Measurements from ENCODE around the gene DHRS2. TPM values are rescaled to one million over a fixed set of nuclear protein-coding genes. Genes with fewer than 3 reads are reported as not detected.
"Not testable (repeated sequence)": the region's sequence is repeated elsewhere in the genome, so short reads cannot be mapped to it uniquely, and the experiment has no call there.

Gene DHRS2
- total and polyA plus RNA-seq, 9 donors = 0.05 to 0.23 (median 0.09) TPM; not detected in 2

GRCh38 chr14:23602181-23603095, 33.7 kb upstream of the DHRS2 start:
- 73% methylated on average over 9 of the region's 12 CpGs for WGBS (ENCODE audit: insufficient coverage)
- no peaks in the 10 kb centered on the region for H3K27me3 ChIP-seq (ENCODE audit: control insufficient read depth, insufficient read depth, low read length)
- H3K27ac ChIP-seq (ENCODE audit: low read length) = no peak overlapping the region
- no peaks in the 10 kb centered on the region for H3K9me3 ChIP-seq (replicated peaks; ENCODE audit: control insufficient read depth, low read depth, low read length)
- DNase-seq = no peak
- H3K36me3 ChIP-seq (ENCODE audit: control insufficient read depth, insufficient read depth, low read length) = no peaks in the 10 kb centered on the region
- H3K4me3 ChIP-seq (ENCODE audit: low read length) = no peak overlapping the region
- no peaks in the 10 kb centered on the region for H3K4me1 ChIP-seq (ENCODE audit: control insufficient read depth, insufficient read depth, low read length)

- WGBS (ENCODE audit: insufficient coverage) = 45% methylated on average over 1 of the region's 2 CpGs
- H3K9me3 ChIP-seq (replicated peaks; ENCODE audit: control insufficient read depth, low read depth, low read length) = no peaks in the 10 kb centered on the region
- H3K36me3 ChIP-seq (ENCODE audit: control insufficient read depth, insufficient read depth, low read length) = no peaks in the 10 kb centered on the region
- H3K27me3 ChIP-seq (ENCODE audit: control insufficient read depth, insufficient read depth, low read length) = no peaks in the 10 kb centered on the region
- no peak overlapping the region for H3K27ac ChIP-seq (ENCODE audit: low read length)
- no peaks in the 10 kb centered on the region for H3K4me1 ChIP-seq (ENCODE audit: control insufficient read depth, insufficient read depth, low read length)
- no peak for DNase-seq
- no peak overlapping the region for H3K4me3 ChIP-seq (ENCODE audit: low read length)
These were observed 33.1 kb upstream of the DHRS2 start for GRCh38 chr14:23603103-23603502.

GRCh38 chr14:23604148-23604547, 32.0 kb upstream of the DHRS2 start:
- H3K27ac ChIP-seq (ENCODE audit: low read length) = no peak overlapping the region
- no peaks in the 10 kb centered on the region for H3K27me3 ChIP-seq (ENCODE audit: control insufficient read depth, insufficient read depth, low read length)
- no peaks in the 10 kb centered on the region for H3K4me1 ChIP-seq (ENCODE audit: control insufficient read depth, insufficient read depth, low read length)
- no peak overlapping the region for H3K4me3 ChIP-seq (ENCODE audit: low read length)
- H3K9me3 ChIP-seq (replicated peaks; ENCODE audit: control insufficient read depth, low read depth, low read length) = no peaks in the 10 kb centered on the region
- no peaks in the 10 kb centered on the region for H3K36me3 ChIP-seq (ENCODE audit: control insufficient read depth, insufficient read depth, low read length)
- DNase-seq = no peak
- WGBS (ENCODE audit: insufficient coverage) = no CpG with 5 or more reads among the region's 2 CpGs

- Histone ChIP-seq H3K27ac (ENCODE audit: low read length) (no peak overlapping the region), H3K36me3 (ENCODE audit: control insufficient read depth, insufficient read depth, low read length) (no peaks in the 10 kb centered on the region), H3K4me3 (ENCODE audit: low read length) (no peak overlapping the region), H3K4me1 (ENCODE audit: control insufficient read depth, insufficient read depth, low read length) (no peaks in the 10 kb centered on the region), H3K9me3 (replicated peaks; ENCODE audit: control insufficient read depth, low read depth, low read length) (no peaks in the 10 kb centered on the region), H3K27me3 (ENCODE audit: control insufficient read depth, insufficient read depth, low read length) (no peaks in the 10 kb centered on the region)
- DNase-seq = no peak
- WGBS (ENCODE audit: insufficient coverage) = 82% methylated on average over 3 of the region's 3 CpGs
These were observed 31.4 kb upstream of the DHRS2 start for GRCh38 chr14:23604675-23605170.

- no peaks in the 10 kb centered on the region for H3K4me1 ChIP-seq (ENCODE audit: control insufficient read depth, insufficient read depth, low read length)
- H3K36me3 ChIP-seq (ENCODE audit: control insufficient read depth, insufficient read depth, low read length) = no peaks in the 10 kb centered on the region
- H3K27ac ChIP-seq (ENCODE audit: low read length) = no peak overlapping the region
- H3K9me3 ChIP-seq (replicated peaks; ENCODE audit: control insufficient read depth, low read depth, low read length) = no peaks in the 10 kb centered on the region
- H3K4me3 ChIP-seq (ENCODE audit: low read length) = no peak overlapping the region
- H3K27me3 ChIP-seq (ENCODE audit: control insufficient read depth, insufficient read depth, low read length) = peaks cover 2% of the 10 kb centered on the region
- no peak for DNase-seq
- WGBS (ENCODE audit: insufficient coverage) = 69% methylated on average over 6 of the region's 6 CpGs
These were observed 30.1 kb upstream of the DHRS2 start for GRCh38 chr14:23605931-23606585.

- DNase-seq = no peak
- H3K4me3 ChIP-seq (ENCODE audit: low read length) = no peak overlapping the region
- no peaks in the 10 kb centered on the region for H3K9me3 ChIP-seq (replicated peaks; ENCODE audit: control insufficient read depth, low read depth, low read length)
- peaks cover 2% of the 10 kb centered on the region for H3K27me3 ChIP-seq (ENCODE audit: control insufficient read depth, insufficient read depth, low read length)
- H3K4me1 ChIP-seq (ENCODE audit: control insufficient read depth, insufficient read depth, low read length) = no peaks in the 10 kb centered on the region
- WGBS (ENCODE audit: insufficient coverage) = no CpG with 5 or more reads among the region's 1 CpG
- no peak overlapping the region for H3K27ac ChIP-seq (ENCODE audit: low read length)
- no peaks in the 10 kb centered on the region for H3K36me3 ChIP-seq (ENCODE audit: control insufficient read depth, insufficient read depth, low read length)
These were observed 27.7 kb upstream of the DHRS2 start for GRCh38 chr14:23608454-23608853.

- DNase-seq = no peak
- Histone ChIP-seq H3K36me3 (ENCODE audit: control insufficient read depth, insufficient read depth, low read length) (no peaks in the 10 kb centered on the region), H3K27me3 (ENCODE audit: control insufficient read depth, insufficient read depth, low read length) (peaks cover 2% of the 10 kb centered on the region), H3K27ac (ENCODE audit: low read length) (no peak overlapping the region), H3K4me3 (ENCODE audit: low read length) (no peak overlapping the region), H3K4me1 (ENCODE audit: control insufficient read depth, insufficient read depth, low read length) (no peaks in the 10 kb centered on the region), H3K9me3 (replicated peaks; ENCODE audit: control insufficient read depth, low read depth, low read length) (no peaks in the 10 kb centered on the region)
- WGBS (ENCODE audit: insufficient coverage) = 66% methylated on average over 2 of the region's 3 CpGs
These were observed 27.2 kb upstream of the DHRS2 start for GRCh38 chr14:23609001-23609400.

GRCh38 chr14:23609411-23610089, 26.6 kb upstream of the DHRS2 start:
- DNase-seq; H3K27me3 ChIP-seq (ENCODE audit: control insufficient read depth, insufficient read depth, low read length); H3K4me1 ChIP-seq (ENCODE audit: control insufficient read depth, insufficient read depth, low read length); H3K36me3 ChIP-seq (ENCODE audit: control insufficient read depth, insufficient read depth, low read length); H3K9me3 ChIP-seq (replicated peaks; ENCODE audit: control insufficient read depth, low read depth, low read length); H3K27ac ChIP-seq (ENCODE audit: low read length); H3K4me3 ChIP-seq (ENCODE audit: low read length): not testable (repeated sequence)
- 80% methylated on average over 1 of the region's 7 CpGs for WGBS (ENCODE audit: insufficient coverage)

- H3K4me1 ChIP-seq (ENCODE audit: control insufficient read depth, insufficient read depth, low read length) = no peaks in the 10 kb centered on the region
- no peaks in the 10 kb centered on the region for H3K36me3 ChIP-seq (ENCODE audit: control insufficient read depth, insufficient read depth, low read length)
- no peak overlapping the region for H3K27ac ChIP-seq (ENCODE audit: low read length)
- DNase-seq = no peak
- peaks cover 2% of the 10 kb centered on the region for H3K27me3 ChIP-seq (ENCODE audit: control insufficient read depth, insufficient read depth, low read length)
- H3K4me3 ChIP-seq (ENCODE audit: low read length) = no peak overlapping the region
- no peaks in the 10 kb centered on the region for H3K9me3 ChIP-seq (replicated peaks; ENCODE audit: control insufficient read depth, low read depth, low read length)
- no CpG with 5 or more reads among the region's 2 CpGs for WGBS (ENCODE audit: insufficient coverage)
These were observed 25.9 kb upstream of the DHRS2 start for GRCh38 chr14:23610090-23610814.
